HG02970 (cell line): ENCODE results near the gene SNX11.

Experiments
- ATAC-seq: cut with Tn5 transposase; IDR thresholded peaks from one replicate; pipeline ENCODE4 v1.9.1; 2021; ENCODE audit warnings: mild to moderate bottlenecking, moderate library complexity, moderate number of reproducible peaks; ENCODE audit not compliant: unreplicated experiment, low FRiP score

SNX11 gene

DNA sequence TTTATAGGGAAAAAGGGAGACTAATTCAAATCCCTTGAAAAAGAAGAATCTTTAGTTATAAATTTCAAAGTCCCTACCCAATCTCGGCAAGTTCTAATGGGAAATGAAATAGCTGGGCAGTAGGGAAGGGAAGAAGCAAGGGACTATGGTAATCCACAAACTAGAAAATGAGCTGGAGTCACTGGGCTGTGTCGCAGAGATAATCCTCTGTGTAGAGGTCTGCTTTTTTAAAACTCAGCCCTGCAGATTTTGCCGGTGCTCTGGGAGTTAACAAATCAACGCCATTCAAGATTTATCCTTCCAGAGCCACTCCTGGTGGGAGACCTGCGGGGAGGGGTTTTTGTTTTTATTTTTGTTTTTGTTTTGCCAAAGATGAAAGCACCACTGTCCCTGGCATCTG is 20.8 kb downstream of the SNX11 start:
- no peak for ATAC-seq

DNA sequence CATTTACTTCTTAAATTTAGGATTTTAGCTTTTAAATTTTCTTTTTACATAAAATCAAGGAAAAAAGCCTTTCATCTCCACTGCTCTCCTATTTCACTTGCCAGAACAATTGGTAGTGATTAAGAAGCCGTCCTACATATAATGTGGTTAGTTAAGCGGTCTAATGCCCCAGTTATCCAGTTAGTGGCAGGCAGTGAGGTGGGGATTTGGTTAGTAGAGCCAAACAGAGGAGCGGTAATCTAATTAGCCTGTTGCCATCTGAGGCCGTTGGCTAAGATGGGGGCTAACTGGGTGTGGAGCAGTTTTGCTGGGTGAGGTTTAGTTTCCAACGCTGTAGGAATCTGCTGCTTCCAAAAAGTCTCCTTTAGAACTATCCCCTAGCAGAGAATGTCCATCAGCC is 22.4 kb downstream of the SNX11 start:
- ATAC-seq, result no peak

DNA sequence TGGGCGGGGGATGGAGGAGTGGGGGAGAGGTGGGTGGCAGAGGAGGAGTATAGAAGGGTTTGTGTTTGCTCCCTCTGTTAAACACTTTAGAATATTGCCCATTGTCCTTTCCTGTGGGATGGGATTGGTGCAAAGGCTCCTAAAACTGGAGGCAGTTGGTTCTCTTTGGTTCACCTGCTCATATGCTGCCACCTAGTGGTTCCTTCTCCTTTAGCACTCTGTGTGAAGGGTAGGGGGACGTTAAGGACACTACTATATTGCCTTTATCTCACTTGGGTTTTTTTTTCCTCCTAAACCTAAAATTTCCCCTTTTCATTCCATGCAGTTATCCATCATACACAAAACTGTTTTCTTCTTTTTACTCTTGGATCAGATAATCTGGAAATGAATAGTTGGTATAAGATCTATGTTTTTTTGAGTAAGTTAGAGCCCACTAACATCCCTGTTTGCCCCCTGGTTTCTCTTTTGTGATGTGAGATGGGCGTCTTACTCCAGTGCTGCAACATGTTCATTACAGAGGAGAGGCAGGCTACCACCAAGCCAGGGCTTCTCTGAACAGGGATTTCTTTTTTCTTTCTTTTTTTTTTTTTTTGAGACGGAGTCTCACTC is 23.8 kb downstream of the SNX11 start:
- no peak for ATAC-seq

DNA sequence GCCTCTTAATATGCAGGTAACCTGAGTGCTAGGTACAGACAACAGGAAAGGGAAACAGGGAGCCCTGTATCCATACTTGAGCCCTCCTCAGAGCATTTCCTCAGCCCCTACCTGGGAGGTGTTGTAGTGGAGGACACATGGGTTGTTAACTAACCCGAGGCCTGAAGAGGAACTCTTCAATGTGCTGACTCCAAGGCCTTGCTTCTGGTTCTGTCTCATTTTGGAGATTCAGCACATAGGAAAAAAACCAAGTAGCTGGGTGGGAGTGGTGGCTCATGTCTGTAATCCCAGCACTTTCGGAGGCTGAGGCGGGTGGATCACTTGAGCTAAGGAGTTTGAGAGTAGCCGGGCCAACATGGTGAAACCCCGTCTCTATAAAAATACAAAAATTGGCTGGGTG is 24.8 kb downstream of the SNX11 start:
- ATAC-seq, result no peak

DNA sequence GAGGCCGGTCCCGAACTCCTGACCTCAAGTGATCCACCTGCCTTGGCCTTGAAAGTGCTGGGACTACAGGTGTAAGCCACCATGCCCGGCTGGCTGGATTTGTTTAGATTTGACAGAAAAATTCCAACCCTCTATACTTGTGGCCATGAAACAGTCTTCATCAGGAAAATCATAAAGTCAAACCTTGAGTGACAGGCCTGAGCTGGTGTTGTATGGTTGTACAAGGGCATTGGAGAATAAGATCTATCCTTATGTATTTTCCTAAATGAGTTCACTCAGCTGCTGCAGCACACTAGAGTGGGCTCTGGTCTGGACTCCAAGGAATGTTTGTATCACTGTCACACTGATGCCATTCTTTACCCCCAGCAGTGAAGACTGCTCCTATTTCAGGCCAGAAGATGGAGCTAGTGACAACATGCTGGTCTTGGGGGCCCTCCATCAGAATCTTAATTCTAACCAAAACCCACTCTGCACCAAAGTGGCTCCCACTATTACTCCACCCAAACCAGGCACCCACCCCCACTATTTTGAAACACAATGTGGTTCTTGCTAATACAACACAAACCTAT is 27.4 kb downstream of the SNX11 start:
- no peak for ATAC-seq

DNA sequence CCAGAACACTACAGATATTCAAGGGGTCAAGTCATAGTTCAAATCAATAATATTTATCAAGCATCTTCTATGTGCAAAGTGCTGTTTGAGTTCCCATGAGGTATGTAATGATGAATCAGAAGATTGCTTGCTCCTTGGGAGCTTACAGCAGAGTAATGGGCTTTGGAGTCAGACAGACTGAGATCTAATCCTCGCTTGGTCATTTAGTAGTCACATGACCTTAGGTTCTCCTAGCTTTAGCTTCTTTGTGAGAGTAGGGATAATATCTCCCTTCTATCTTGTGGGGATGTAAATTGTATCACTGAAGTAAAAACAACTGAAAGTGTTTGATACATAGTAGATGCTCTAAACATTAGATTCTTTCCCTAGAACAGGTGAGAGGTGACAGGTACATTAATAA is 30.1 kb downstream of the SNX11 start:
- ATAC-seq, result no peak

DNA sequence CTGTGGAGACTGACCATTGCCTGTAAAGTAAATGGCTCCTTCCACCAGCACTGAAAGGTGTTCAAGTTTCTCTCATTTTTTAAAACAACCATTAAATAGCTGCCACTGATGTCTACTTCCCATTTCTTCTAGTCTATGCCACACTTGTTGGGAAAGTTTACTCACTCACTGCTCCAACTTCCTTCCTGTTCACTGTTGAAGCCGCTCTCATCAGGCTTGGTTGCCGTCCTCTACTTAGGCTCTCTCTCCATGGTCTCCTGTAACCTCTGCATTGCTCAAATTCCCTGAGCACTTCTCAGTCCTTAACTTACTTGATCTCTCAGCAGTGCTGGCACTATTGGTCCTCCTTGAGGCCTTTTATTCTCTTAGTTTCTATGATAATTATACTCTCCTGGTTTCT is 32.4 kb downstream of the SNX11 start:
- no peak for ATAC-seq

DNA sequence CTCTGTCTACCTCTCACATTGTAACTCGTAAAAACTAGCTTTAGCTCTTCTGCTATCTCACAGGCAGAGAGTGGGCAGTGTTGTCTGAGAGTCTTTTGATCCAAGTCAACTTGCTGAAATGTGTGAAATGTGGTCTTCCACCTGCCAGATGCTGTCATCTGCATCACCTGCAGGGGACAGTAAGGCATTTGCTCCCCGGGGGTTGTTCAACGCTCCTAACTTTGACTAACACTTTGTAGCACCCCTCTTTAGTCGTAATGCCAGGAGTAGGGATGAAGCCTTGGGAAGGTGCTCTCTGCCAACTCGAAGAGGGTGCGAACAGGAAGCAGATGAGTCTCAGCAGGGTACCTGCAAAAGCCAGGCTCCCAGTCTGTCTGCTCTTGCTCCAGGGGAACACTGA is 36.1 kb downstream of the SNX11 start:
- ATAC-seq, result no peak

DNA sequence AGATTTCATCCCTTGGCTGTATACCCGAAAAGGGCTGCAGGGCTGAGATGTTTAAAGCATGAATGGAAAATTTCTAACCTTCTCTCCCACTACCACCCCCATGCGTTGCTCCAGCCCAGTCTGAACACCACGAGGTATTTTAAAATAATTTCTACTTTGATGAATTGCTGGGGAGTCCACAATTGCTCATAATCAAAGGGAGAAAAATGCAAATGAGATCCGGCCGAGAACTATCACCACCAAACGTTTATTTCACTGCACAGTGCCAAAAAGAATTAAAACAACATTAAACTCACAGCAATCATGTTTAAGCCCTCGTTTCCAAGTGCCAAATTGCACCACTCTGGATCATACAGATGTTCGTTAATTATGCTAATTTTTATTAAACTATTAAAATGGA is 36.7 kb downstream of the SNX11 start:
- ATAC-seq, result no peak

DNA sequence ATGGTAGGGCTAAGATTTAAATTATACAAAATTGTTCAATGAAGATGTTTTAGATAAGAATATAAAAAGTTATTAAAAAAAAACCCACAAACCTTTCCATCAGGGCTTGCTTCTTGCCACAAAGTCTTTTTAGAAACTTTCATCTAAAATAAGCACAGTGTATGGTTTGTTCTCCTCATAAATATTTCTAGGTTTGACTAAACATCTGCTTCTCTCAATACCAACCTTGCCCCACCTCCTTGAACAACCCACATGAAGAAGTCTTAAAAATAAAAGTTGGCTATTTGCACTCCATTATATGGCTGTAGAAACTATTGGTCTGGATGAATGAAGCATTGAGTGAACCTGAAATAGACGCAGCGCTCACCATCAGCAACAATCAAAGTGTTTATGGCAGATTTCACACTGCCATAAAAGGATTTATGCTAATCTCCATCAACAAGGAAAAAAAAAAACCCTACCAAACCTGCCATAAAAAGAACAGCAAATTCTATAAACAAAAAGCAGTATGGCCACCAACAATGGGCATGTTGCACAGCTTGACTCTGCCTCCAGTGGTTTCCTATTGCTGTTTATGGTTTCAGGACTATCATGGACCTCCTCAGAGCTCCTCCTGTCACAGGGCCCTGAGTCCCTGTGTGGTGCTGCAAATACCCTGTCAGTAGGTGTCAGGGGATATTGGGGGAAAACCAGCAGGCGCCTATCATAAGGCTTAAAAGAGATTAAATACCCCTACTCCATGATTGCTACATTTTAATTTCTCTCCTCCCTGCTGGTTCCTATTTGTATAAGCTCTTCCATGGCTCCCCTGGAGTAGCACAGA is 37.6 kb downstream of the SNX11 start:
- ATAC-seq, result no peak

DNA sequence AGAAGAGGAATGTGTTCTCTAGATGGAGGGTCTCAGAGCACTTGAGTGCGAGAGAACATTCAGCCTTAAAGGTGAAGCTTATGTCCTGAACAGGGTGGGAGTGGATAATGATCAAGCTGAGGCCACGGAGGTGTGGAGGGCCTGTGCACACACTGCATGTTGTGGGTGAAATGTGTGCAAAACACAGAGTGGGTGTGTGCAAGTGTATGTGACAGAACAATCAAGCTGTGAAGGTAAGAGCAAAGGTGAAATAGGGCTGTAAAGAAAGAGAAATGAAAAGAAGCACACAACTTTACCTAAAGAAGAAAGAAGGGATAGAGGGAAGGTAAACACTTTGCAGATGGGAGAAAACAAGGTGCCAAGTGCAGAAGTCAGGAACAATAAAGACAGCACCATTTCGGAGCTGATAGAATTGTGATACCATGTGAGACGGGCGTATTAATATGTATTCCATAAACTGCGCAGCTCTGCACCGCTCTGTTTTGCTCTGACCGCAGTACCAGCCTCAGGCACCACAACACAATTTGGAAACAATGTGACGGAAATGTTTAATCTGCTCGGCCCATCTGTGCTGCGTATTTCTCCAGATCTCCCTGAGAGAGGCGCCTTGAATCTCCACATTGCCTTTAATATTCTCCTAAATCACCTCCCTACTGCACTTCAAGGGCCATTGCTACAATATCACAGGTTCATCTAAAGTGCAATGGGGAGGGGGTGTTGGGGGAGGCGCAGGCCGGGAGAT is 40.6 kb downstream of the SNX11 start:
- no peak for ATAC-seq

DNA sequence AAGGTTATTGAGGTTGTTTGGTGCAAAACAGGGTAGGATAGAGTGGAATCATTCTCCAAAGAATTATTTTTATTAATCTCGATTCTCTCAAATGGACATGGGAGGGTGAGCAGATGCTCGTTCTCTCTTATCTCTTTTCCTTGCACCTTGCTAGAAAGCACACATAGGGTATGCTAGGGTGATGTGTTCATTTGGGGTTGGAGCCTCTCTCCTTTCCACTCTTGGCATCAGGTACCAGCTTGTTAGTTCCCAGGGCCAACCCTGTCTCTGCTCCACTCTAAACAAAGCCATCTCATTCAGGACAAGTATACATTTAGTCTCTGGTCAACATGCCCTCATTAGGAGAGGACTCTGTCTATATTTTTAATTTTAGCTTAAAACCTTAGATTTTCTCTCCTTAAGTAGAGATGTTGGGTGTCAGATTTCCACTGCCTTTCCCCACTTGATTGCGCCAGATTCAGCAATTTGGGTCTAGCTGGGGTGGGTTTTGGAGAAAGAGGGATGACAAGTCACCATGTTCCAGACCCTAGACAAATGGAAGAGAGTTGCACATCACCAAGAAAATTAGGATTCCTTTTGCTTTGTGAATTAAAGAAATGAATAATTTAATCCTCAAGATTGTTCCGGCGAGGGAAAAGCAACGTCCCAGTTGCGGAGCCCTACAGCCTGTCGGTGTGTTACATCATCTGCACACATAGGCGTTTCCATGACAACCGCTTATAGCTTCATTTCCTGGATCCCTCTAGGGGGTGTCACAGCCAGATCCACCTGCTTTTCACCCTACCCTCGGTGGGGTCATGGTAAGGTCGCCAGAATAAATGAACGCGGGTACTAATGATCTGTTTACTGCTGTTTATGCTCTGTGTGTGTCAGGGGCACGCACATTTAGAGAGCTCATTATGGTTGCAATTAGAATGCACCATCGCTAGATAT is 41.6 kb downstream of the SNX11 start:
- no peak for ATAC-seq

DNA sequence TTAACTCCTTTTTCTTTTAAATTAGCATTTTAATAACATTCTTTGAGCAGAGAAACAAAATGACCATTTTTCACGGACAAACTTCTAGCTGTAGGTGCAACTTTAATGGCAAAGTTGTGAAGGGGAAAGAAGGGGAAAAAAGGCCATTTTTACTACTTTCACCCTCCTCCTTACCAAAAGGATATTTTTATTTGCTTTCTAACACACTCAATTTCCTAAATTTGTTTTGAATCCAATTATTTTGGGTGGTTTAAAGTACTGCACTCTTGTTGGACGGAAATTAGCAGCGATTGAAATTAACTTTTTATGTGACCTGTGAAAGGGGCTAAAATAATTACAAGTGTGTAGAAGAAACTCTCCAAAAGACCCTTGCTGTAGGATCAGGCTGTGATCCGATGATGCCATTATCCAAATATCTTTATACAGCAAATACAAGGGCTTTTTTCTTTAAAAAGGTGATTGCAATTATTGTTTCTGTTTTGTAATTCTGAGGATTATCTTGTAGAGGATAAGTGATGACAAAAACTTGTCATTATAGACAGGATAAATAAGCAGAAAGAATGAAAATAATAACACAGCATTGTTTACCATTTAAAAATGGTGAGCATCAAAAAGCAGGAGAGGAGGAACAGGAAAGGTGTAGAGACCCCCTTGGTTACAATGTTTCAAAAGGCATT is 42.4 kb downstream of the SNX11 start:
- ATAC-seq, result no peak

DNA sequence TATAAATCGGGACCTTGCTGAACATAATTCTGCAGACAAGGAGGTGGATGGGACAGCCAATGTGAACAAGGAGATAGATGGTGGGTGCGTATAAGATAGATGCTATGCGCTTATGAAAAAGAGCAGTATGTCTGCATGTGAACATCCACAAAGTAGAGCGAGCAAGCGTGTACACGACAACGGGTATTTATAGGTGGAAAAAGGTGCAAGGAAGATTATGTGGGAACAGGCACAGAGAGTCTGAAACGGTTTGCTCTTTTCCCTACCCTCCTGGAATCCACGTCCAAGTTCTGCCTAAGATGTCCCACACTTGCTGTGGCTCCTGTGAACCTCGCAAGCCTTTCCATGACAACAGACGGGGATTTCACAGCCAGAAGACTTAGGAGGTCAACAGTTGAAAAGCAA is 43.0 kb downstream of the SNX11 start:
- no peak for ATAC-seq

DNA sequence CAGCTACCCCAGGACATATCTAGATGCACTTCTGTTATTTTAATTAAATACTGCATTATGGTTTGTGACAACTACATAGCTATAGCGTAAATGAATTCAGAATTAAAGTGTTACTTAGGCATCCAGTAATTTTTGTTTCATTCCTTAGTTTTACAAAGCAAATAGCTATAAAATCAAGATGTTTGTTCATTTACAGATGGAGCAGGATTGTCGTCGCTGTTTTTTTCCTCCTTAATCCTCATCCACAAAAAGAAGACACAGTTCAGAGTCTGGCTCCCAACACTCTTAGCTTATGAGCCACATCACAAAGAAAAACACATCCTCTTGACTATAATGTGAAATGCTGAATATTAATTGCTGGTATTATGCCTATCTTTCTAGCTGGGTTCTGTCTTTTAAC is 43.7 kb downstream of the SNX11 start:
- ATAC-seq, result no peak

DNA sequence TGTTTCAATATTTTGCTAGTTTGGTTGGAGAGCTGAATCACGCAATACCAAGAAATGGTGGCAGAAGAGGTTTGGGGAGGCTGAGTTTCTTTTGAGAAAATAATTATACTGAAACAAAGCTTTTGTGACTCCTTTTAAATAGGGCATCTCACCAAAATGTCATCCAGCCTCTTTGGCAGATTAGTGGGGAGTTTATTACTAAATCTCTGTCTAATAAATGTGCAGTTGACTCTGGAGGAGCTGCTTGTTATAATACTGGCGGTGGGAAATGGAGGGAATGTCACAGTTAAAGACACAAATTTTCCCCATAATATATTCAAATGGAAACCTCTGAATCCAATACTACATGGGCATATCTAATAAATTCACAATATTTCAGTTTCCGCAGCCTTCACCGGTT is 44.7 kb downstream of the SNX11 start:
- ATAC-seq, result no peak

DNA sequence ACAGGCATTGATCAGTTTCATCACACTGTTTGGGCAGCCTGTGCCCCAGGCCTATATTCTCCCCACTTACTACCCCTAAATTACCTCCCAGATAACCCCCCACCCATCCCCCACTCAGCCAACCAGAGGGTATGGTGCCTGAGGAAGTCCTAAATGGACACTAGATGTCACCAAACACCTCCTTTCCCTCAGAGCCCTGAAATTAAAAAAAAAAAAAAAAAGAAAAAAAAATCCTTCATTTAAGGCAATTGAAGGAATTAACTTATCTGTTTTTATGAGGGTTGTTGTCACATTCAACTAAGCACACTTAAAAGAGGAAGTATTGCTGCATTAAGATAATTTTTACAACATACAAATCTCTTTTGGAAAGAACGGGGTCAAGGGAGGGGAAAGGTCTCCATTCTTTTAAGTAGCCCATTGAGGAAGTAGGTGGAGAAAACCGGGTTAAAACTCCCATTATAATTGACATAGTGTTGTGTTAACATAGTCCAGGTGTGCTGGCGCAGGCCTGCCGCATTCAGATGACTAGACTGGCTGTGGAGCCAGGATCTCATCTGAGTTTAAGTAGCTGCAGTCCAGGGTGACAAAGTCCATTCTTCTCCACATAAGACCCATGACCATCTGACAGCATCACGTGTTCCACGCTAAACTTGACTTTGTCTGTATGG is 46.3 kb downstream of the SNX11 start:
- ATAC-seq, result no peak

DNA sequence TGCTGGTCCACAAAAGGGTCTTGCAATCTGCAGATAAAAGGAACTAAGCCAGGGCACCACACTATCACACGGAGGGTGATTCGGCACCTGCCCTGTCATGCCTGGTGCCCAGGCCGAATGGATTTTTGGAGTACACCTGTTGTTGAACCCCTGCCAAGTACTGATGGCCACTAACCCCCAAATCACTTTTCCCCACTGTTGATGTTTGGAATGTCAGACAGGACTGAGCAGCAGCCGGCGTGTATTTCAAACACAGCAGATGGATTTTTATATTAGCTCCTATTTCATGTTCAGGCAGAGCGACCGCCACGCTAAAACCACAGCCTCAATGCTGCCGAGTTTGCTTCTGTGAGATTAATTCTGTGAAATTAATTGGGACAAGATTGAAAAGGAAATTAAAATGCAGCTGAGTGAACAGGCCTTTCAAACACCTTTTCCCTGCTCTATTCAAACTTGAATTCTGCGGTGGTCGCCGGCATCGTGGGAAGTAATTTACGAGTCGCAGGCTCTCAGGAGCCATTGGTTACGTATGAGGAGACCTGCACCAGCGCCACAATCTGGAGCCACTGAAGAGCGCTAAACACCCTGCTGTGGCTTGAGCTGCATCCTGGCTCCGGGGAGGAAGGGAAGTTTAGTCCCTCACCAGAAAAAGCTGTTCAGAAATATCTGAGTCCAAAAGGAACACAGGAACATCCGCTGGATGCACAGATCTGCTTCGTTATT is 48.5 kb downstream of the SNX11 start:
- ATAC-seq, result no peak

DNA sequence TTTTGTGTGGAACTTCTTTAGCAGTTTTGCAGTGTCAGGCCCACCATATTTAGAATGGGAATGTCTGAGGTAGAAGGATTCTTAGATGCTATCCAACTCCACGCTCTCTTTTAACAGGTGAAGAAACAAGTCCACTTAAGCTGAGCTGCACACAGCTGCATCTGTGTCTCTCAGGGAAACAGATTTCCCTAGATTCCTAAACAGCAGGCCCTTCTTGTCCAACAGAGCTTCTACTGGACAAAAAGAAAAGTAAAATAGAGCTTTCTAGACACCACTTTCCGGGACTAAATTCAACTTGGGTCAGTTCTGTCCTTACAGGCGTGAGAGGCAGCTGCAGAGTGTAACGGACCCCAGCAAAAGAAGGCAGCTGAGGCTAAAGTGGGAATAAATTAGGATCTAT is 51.7 kb downstream of the SNX11 start:
- no peak for ATAC-seq
